GM12864 (cell line): ENCODE results near the gene VIPR1.

ENCODE experiments used
- DNase-seq: peaks from one replicate; pipeline ENCODE4 v3.0.0-alpha.2; 2011; ENCODE audit warnings: low read depth
- H3K4me3 ChIP-seq: 2 replicates; pipeline ENCODE4 v1.5.1; 2011; ENCODE audit warnings: mild to moderate bottlenecking, low read depth, low read length, control low read depth
- TF ChIP-seq, protein P1 (sequence below): IDR thresholded peaks from 2 replicates; pipeline ENCODE4 v1.5.1; 2011; ENCODE audit warnings: low read depth, mild to moderate bottlenecking, moderate library complexity, low read length, control low read depth, inconsistent platforms; ENCODE audit errors: missing control alignments

The VIPR1 gene

DNA sequence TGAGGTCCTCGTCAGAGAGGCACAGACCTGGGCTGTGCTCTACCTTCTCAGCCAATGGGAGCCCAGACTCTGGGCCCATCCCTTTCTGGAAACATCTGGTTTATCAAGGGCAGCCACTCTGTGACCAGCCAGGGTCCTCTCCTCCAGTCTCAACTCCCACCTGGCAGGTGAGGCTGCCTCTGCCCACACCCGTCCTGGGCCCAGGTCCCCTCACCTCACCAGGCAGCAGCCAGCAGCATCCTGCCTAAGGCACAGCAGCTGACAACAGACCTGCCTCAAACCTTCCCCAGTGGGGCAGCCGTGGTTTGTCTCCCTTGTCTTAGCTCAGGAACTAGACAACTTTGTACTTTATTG is 8.7 kb upstream of the VIPR1 start:
- DNase-seq, result no peak
- no peak overlapping the region for H3K4me3 ChIP-seq
- TF ChIP-seq, protein P1, sequence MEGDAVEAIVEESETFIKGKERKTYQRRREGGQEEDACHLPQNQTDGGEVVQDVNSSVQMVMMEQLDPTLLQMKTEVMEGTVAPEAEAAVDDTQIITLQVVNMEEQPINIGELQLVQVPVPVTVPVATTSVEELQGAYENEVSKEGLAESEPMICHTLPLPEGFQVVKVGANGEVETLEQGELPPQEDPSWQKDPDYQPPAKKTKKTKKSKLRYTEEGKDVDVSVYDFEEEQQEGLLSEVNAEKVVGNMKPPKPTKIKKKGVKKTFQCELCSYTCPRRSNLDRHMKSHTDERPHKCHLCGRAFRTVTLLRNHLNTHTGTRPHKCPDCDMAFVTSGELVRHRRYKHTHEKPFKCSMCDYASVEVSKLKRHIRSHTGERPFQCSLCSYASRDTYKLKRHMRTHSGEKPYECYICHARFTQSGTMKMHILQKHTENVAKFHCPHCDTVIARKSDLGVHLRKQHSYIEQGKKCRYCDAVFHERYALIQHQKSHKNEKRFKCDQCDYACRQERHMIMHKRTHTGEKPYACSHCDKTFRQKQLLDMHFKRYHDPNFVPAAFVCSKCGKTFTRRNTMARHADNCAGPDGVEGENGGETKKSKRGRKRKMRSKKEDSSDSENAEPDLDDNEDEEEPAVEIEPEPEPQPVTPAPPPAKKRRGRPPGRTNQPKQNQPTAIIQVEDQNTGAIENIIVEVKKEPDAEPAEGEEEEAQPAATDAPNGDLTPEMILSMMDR, result no peak

DNA sequence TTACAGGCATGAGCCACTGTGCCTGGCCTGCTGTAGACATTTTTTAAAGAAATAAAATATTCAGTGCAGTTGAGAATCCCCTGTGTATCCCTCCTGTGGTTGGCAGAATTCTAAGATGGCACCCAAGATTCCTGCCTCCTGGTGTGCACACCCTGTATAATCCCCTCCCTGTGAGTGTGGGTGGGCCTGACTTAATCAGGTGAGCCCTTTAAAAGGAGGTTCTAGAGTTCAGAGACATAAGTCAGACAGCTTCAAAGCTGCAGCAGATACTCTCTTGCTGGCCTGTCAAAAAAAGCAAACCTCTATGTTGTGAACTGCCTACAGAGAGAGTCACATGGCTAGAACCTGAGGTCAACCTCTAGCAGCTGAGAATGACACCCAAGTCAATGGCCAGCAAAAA is 7.0 kb upstream of the VIPR1 start:
- no peak for DNase-seq
- H3K4me3 ChIP-seq, result no peak overlapping the region
- TF ChIP-seq, protein P1, result no peak

DNA sequence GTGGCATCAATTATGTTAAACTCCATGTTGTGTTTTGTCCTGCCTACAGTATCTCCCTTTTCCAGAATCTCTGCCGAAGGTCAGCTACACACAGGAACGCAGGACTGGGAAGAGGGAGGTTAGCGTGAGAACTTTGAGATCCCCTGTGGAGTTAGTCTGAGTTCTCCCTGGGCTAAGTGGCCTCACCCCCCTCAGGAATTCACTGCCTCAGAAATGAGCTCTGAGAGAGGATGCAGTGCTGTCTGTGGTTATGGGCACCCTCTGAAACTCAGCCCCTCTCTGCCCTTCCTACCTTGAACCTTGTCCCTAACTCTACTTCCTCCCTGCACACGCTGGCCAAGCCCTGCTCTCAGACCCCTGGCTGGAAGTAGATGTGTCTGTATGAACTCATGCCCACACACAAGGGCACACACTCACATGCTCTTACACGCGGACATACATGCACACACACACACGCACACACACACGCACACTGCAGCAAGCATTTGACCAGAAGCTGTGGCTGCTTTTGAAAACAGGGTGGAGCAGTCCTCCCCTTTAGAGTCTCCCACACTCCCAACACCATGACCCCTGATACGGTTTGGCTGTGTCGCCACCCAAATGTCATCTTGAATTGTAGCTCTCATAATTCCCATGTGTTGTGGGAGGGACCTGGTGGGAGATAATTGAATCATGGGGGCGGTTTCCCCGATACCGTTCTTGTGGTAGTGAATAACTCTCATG is 5.3 kb upstream of the VIPR1 start:
- no peak overlapping the region for H3K4me3 ChIP-seq
- TF ChIP-seq, protein P1, result no peak
- no peak for DNase-seq

DNA sequence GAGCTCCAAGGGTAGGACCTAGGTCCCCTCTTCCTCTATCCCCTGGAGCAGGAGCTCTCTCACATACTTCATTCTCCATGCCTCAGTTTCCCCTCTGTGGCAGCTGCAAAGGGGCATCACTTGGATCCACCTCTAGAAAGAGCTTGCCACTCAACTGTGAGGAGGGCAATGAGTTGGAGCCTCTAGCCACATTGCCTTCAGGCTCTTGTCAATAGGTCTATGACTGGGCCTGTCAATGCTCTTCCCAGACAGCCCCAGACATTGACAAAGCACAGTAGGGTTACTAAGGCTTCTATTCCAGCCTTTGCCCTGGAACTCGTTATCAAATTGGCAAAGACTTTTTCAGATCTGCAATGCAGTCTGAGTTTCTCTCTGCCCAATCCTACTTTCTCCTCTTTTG is 4.4 kb upstream of the VIPR1 start:
- TF ChIP-seq, protein P1, result no peak
- DNase-seq, result no peak

DNA sequence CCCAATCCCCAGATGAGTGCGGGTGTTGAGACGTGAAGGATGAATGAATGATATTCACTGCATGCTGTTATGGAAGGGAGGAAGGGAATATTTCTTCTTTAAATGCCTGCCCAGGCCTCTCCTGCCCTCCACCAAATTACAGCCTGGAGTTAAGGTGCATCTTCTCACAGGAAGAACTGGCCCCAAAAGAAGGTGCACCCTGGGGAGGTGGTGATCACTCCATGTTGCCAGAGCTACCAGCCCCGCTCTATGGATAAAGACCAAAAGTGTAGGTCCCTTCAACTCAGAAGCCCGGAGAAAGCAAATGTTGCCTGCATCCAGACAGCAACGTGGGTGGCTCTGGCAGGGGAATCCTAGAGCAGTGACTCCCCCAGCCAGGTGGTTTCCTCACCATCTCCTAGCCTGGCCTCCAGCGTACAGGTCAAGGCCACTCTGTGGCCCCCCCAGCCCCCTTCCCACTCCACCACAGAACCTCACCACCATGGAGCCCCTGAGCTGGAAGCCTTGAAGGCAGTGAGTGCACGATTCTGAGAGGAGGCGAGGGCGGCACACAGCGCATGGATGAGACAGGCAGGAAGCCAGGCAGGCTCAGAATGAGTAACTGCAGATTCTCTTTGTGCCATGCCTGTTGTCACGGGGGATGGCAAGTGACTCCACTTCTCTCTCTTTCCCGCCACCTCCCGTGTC is 3.5 kb upstream of the VIPR1 start:
- H3K4me3 ChIP-seq, result no peak overlapping the region
- no peak for DNase-seq
- TF ChIP-seq, protein P1, result no peak

More for the DNA sequence above, 4.4 kb upstream of the VIPR1 start:
- H3K4me3 ChIP-seq, result no peak overlapping the region

DNA sequence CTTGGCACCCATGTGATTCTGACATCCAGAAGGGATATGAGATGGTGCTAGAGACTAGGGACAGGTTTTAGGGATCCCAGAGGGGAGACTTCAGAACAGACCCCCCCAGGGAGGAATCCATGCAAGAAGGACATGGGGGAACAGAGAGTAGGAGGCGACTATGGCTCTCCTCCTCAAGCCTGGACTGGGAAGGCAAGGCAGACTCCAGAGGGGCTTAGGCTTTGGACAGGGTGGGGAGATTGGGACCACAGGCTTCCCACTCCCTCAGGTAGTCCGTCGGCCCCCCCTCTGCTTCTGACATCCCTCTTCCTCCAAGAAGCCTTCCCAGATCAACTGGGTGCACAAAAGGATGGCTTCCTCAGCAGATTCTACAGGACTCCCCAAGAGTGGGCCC is 3.0 kb upstream of the VIPR1 start:
- no peak for DNase-seq

More for the DNA sequence above, 3.0 kb upstream of the VIPR1 start:
- TF ChIP-seq, protein P1, result no peak
- H3K4me3 ChIP-seq, result no peak overlapping the region
